Stimulated activated CD4-positive, alpha-beta T cell treated with anti-CD3 and anti-CD28 coated beads, Interleukin-4, amount 100 ng/mL, for 48 hours (primary cell): ENCODE results near the gene SH2D4B.

ENCODE experiments used
- DNase-seq, 2 donors: peaks; one replicate each; pipeline ENCODE4 v3.0.0-alpha.2; 2020; ENCODE audit warnings: low read depth in 2 of 2

SH2D4B gene

DNA sequence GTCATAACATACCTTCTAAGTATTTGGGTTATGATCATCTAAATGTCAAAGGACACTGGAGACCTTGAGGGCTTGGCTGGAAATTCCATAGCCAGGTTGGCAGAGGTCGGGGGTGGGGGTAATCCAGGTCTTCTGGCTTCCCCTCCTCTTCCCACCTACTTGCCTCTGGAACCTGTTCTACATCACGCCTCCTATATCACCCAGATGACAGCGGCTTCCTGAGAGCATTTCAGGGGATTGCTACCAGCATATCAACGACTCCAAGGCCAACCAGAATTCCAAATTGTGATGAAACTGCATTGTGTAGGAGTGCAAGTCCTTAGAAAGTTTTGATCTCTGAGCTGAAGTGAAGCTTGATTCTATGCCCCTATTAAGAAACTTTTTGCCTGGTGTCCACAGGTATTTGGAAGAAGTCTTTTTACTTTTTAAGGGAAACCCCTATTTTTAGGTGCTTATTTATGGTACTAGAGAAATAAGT is 95.7 kb downstream of the SH2D4B start:
- DNase-seq, result no peak

DNA sequence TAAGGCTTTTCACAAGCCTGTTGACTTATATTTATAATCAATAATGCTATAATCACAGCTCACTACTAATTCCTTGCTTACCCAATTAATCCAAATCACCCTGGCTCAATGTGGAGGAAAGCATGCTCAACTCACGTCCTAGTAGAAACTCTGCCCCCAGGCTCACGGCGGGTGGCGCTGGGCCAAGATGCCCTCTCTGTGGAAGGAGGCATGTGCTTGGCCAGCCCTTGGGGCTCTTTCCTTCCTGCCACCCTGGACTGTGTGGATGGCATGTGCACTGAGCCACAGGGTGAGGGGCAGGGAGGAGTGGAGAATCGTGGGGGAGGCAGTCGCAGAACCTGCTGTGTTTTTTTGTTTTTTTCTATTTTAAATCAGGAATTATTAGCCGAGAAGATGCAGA is 96.2 kb downstream of the SH2D4B start:
- no peak for DNase-seq

DNA sequence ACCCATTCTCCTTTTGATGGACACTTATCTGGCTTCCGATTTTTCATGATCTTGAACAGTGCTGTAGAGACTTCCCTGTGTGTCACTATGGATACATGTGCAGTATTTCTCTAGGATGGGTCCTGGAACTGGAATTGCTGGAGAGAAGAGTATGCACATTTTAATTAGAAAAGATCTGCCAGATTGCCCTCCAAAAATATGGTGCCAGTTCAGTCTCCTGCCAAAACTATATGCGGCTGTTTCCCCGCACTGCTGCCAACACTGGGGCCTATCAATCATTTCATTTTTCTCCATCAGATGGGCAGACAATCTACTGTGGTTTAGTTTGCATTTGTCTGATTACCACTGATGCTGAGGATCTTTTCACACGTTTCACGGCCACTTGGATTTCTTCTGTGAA is 105.0 kb downstream of the SH2D4B start:
- DNase-seq, result no peak

GRCh38 chr10:80646366-80646765 is 108.7 kb downstream of the SH2D4B start:
- DNase-seq, result no peak

DNA sequence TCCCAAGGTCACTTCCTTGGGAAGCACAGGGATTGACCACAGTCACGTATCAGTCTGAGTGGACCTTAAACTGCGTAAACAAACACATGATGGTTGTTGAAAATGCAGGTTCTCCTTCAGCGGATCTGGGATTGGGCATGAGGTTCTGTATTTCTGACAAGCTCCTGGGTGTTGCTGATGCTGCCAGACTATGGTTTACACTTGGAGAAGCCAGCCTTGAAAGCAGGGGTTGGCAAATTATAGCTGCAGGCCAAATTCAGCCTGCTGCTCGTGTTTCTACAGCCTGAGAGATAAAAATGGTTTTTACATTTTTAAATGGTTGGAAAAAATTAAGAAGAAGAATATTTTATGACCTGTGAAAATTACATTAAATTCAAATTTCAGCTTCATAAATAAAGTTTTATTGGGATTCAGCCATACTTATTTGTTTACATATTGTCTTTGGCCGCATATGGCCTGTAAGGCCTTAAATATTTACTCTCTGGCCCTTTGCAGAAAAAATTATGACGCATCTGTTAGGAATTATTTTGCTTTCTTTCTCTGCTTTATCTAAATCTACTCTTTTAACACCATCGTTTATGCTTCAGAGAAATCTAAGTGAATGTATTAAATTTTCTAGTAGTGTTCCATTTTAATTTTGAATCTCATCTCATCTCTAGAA is 109.6 kb downstream of the SH2D4B start:
- no peak for DNase-seq

GRCh38 chr10:80648106-80648505 is 110.4 kb downstream of the SH2D4B start:
- no peak for DNase-seq

GRCh38 chr10:80649183-80649582 is 111.5 kb downstream of the SH2D4B start:
- no peak for DNase-seq

DNA sequence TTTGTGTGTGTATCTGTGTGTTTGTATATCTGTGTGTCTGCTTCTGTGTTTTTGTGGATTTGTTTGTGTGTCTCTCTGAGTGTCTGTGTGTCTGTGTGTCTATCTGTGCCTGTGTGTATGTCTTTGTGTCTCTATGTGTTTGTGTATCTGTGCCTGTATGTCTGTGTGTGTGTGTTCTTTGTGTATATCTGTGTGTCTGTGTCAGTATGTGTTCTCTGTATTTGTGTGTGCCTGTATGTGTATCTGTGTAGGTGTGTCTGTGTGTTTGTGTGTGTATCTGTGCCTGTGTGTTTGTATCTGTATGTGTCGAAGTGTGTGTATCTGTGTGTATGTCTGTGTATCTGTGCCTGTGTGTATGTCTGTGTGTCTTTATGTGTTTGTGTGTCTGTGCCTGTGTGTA is 118.2 kb downstream of the SH2D4B start:
- no peak for DNase-seq

DNA sequence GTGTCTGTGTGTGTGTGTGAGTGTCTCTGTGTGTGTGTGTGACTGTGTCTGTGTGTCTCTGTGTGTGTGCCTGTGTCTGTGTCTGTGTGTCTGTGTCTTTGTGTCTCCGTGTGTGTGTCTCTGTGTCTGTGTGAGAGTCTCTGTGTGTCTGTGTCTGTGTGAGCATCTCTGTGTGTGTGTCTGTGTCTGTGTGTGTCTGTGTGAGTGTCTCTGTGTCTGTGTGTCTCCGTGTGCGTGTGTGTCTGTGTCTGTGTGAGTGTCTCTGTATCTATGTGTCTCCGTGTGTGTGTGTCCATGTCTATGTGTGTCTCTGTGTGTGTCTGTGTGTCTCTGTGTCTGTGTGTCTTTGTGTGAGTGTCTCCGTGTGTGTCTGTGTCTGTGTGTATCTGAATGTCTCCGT is 120.4 kb downstream of the SH2D4B start:
- DNase-seq, result no peak

DNA sequence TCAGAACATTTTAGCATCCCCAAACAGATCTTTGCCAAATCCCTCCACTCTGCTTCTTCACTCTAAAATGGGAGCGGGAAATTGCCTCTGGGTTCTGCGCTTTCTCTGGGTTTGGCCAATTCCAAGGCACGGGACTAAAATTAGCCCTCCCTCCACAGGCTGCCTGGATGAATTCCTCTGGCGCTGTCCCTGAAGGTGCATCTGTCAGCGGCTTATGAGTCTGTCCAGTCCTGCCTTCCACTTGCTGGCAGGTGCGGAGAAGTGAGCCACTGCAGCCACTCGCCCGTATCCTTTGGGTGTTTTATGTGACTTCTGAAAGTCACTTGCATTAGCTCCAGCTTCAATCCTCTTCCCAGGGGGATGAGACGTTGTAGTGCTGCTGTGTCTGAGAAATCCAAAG is 121.6 kb downstream of the SH2D4B start:
- DNase-seq, result no peak

DNA sequence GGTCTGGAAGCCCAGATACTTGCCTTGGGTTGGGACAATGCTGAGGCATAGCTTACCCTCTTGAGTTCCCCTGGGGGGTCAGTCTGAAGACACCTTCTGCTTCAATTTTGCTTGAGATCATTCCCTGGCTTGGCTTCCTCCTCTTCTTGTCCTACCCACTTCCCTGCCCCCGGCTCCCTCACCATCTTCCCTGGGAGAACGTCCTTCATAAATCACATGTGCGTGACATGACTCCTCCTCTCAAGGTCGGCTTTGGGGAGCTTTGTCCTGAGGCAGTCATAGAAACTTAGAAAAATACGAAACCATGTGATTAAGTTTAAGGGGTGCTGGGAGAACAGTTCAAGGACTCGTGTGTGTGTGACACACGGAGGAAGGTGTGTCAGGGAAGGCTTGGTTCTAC is 122.6 kb downstream of the SH2D4B start:
- DNase-seq, result no peak

- no peak for DNase-seq
These were observed 123.0 kb downstream of the SH2D4B start for GRCh38 chr10:80660736-80661135.

GRCh38 chr10:80661526-80661925 is 123.8 kb downstream of the SH2D4B start:
- no peak for DNase-seq

DNA sequence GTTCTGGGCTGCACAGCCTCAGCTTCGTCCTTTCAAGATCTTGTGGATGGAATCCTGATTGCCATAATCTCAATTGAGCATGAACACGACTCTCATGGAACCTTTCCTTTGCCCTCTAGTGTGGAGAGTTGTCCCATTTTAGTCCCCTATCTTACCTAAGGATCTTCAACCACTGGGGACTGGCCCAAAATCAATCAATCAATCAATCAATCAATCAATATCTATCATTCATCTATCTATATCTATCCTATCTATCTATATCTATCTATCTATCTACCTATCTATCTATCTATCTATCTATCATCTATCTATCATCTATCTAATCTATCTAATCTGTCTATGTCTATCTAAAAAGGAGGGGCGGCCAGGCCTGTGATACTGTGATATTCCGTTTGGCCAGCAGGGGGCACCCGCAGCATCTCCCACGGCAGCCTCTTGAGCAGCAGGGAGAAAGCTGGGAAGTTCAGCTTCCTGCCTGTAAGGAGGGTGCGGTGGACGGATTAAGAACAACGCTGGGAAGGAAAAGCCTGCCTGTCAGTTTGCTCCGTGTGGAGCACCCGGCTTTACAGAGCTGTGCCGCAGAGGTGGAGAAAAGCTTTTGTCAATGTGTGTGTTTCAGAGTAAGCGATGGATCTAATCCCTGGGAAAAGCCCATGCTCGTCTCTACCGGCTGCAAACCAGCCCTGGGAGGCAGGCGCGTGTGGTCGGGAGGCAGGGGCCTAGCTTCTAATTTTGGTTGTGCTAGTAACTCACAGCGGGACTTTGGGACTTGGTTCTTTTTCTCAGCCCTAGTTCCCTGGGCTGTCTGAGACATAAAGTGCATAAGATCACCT is 124.9 kb downstream of the SH2D4B start:
- peak; percentile 53 to 72 for DNase-seq

DNA sequence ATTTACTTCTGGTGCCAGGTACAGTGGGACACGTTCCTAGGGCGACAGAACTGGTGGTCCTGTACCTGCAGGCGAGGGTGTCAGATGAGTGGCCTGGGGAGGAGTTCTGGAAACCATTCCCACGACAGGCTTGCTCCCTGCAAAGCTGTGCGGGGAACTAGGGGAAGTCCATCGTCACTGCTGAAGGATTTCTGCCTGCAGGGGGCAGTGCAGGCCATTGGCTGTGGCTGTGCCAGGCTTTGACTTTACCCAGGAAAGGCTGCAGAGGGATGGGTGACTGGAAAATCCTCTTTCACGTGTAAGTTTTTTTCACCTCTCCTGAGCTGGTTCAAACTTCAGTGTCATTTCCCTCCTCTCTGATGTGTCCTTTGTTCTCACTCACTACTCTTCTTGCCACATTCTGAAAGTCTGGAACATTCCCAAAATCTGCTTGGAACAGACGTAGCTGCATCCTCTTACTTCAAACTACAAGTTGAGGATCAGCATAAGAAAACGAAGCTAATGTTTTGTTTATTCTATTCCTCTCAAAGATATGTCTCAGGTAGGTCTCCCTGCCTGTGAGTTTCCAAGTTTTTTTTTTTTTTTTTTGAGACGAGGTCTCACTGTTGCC is 126.5 kb downstream of the SH2D4B start:
- peak; percentile 58 to 60 for DNase-seq

DNA sequence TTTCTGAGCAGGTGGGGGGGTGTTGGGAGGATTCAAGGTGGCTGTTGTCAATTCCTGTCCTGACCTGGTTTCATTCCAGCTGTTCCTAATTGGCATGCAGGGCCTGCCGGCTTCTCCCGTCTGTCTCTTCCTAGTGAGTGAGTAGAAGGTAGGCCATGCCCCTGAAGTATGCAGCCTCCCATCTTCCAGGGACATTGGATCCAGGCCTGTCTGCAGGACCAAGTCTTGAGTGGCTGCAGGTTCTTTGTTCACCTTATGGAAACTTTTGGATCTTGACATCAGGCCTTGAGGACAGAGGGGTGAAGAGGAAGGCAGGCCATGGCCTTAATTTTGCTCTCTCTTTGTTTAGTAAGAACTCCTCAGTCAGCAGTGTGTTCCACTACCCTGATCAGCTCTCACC is 131.8 kb downstream of the SH2D4B start:
- DNase-seq, result no peak

DNA sequence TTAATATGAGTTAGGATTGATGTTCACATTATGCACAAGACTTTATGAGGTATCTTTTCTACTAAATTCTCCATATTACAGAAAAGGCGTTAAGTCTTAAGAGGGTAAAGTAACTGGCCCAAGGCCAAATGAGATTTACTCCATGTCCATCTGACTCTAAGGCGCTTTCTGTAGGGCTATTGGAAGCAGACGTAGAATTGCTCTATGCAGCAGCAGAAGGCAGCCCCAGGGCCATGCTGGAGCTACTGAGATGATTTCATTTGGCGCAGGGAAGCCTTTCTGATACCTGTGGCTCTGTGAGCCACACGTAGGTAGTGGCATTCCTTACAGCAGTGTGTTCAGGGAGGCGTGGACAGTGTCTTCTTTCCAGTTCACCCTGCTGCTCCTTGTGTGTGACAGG is 133.1 kb downstream of the SH2D4B start:
- no peak for DNase-seq

- no peak for DNase-seq
These were observed 134.1 kb downstream of the SH2D4B start for GRCh38 chr10:80671847-80672246.

DNA sequence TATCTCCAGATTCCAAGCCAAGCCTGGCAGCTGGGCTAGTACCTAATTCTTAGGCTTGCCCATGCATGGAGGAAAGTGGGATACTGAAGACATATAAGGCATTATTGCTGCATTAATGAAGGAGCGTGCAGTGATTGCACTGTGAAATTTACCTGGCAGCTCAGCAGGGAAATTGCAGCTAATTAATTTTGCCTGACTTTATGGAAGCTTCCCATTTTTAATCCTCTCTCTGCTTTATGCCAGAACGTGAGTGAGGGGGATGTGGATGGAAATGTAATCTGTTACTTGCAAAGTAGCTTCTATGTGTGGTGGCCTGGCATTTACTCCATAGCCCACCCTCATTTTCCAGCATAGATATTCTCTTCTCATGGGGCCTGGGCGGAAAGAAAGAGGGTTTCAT is 134.9 kb downstream of the SH2D4B start:
- DNase-seq, result no peak

DNA sequence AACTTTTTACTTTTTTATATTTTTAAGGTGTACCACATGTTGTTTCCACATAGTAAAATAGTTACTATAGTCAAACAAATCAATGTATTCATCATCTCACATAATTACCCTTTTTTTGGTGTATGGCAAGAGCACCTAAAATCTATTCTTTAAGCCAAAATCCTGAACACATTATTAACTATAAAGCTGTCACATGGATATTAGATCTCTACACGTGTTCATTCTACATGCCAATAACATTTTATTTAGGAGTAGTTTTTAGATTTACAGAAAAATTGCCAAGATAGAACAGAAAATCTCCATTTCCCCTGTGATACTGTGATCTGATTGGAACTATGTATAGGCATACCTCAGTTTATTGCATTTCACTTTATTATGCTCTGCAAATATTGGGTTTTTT is 137.1 kb downstream of the SH2D4B start:
- DNase-seq, result no peak

GRCh38 chr10:80681142-80681541 is 143.4 kb downstream of the SH2D4B start:
- no peak for DNase-seq

GRCh38 chr10:80684259-80684658 is 146.6 kb downstream of the SH2D4B start:
- no peak for DNase-seq

DNA sequence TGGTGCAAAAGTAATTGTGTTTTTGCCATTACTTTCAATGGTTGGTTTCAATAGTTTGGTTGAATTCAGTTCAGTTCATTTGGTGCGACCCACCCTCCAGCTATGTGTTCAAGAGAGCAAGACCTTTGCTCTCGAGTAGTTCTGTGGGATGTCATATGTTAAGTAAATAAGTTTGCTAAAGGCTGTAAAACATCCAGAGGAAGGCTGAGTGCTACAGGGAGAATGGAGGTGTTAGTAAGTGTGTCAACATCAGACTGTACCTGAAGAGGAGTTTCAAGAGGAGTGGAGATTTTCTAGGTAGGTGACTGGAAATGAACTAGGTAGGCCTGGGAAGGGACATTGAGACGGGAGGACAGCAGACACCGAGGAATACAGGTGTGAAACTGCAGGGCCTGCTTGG is 147.7 kb downstream of the SH2D4B start:
- no peak for DNase-seq
